ENCODE data around the gene DYNC1LI1. TPM values are rescaled to one million over a fixed set of nuclear protein-coding genes. Genes with fewer than 3 reads are reported as not detected.

DYNC1LI1 gene
- polyA plus RNA-seq, 1 donor from 2014 or later = 94.5 TPM

- Histone ChIP-seq H3K4me3 (ENCODE audit: low read length) (no peak overlapping the region), H3K9me3 (ENCODE audit: low read length) (no peaks in the 10 kb centered on the region), H3K27me3 (ENCODE audit: insufficient read depth, low read depth, low read length) (no peaks in the 10 kb centered on the region), H3K36me3 (ENCODE audit: insufficient read depth, low read length) (no peaks in the 10 kb centered on the region), H3K27ac (ENCODE audit: low read length) (no peak overlapping the region), H4K20me1 (ENCODE audit: insufficient read depth) (no peaks in the 10 kb centered on the region), H2AFZ (ENCODE audit: low read depth, low read length) (no peak overlapping the region), H3K9ac (ENCODE audit: low read length) (no peak overlapping the region), H3K9me2 (ENCODE audit: insufficient read depth, low read length) (no peaks in the 10 kb centered on the region), H3F3A (ENCODE audit: insufficient read depth, low read length, poor library complexity, severe bottlenecking) (no peaks in the 10 kb centered on the region), H3K4me2 (ENCODE audit: low read length) (no peak overlapping the region), H3K79me2 (replicated peaks; ENCODE audit: insufficient read depth, low read length) (no peaks in the 10 kb centered on the region)
- TF ChIP-seq TAF1 (IDR thresholded peaks at IDR 0.05; ENCODE audit: low read depth) = no peak
- no peak for TF ChIP-seq CTCF (IDR thresholded peaks at IDR 0.05; ENCODE audit: poor library complexity, severe bottlenecking)
- TF ChIP-seq SMC3 (conservative IDR thresholded peaks at IDR 0.05; ENCODE audit: poor library complexity) = no peak
- no peak for TF ChIP-seq POLR2AphosphoS5 (IDR thresholded peaks at IDR 0.05)
- TF ChIP-seq REST (IDR thresholded peaks at IDR 0.05; ENCODE audit: borderline replicate concordance) = no peak
- no peak for TF ChIP-seq EP300 (conservative IDR thresholded peaks at IDR 0.05; ENCODE audit: poor library complexity, severe bottlenecking)
- TF ChIP-seq RAD21 (conservative IDR thresholded peaks at IDR 0.05) = no peak
- TF ChIP-seq EZH2 (IDR thresholded peaks at IDR 0.05; ENCODE audit: borderline replicate concordance, insufficient read depth, low read length, poor library complexity, severe bottlenecking) = no peak
- no peak for TF ChIP-seq MXI1 (conservative IDR thresholded peaks at IDR 0.05; ENCODE audit: poor library complexity, severe bottlenecking)
Measured at GRCh38 chr3:32586356-32586755, 15.7 kb upstream of the DYNC1LI1 start.

- no peak overlapping the region for H3K4me2 ChIP-seq (ENCODE audit: low read length)
- no peak overlapping the region for H2AFZ ChIP-seq (ENCODE audit: low read depth, low read length)
- H3K27ac ChIP-seq (ENCODE audit: low read length) = no peak overlapping the region
- TF ChIP-seq RAD21 (conservative IDR thresholded peaks at IDR 0.05) = no peak
- no peak for TF ChIP-seq SMC3 (conservative IDR thresholded peaks at IDR 0.05; ENCODE audit: poor library complexity)
- TF ChIP-seq MXI1 (conservative IDR thresholded peaks at IDR 0.05; ENCODE audit: poor library complexity, severe bottlenecking) = no peak
- no peak for TF ChIP-seq EP300 (conservative IDR thresholded peaks at IDR 0.05; ENCODE audit: poor library complexity, severe bottlenecking)
- no peak for TF ChIP-seq REST (IDR thresholded peaks at IDR 0.05; ENCODE audit: borderline replicate concordance)
- TF ChIP-seq CTCF (IDR thresholded peaks at IDR 0.05; ENCODE audit: poor library complexity, severe bottlenecking) = no peak
- no peak for TF ChIP-seq TAF1 (IDR thresholded peaks at IDR 0.05; ENCODE audit: low read depth)
- TF ChIP-seq POLR2AphosphoS5 (IDR thresholded peaks at IDR 0.05) = no peak
- no peak for TF ChIP-seq EZH2 (IDR thresholded peaks at IDR 0.05; ENCODE audit: borderline replicate concordance, insufficient read depth, low read length, poor library complexity, severe bottlenecking)
- no peaks in the 10 kb centered on the region for H3F3A ChIP-seq (ENCODE audit: insufficient read depth, low read length, poor library complexity, severe bottlenecking)
- H4K20me1 ChIP-seq (ENCODE audit: insufficient read depth) = no peaks in the 10 kb centered on the region
- H3K79me2 ChIP-seq (replicated peaks; ENCODE audit: insufficient read depth, low read length) = no peaks in the 10 kb centered on the region
- H3K36me3 ChIP-seq (ENCODE audit: insufficient read depth, low read length) = no peaks in the 10 kb centered on the region
- no peaks in the 10 kb centered on the region for H3K9me3 ChIP-seq (ENCODE audit: low read length)
- H3K27me3 ChIP-seq (ENCODE audit: insufficient read depth, low read depth, low read length) = no peaks in the 10 kb centered on the region
- H3K4me3 ChIP-seq (ENCODE audit: low read length) = no peak overlapping the region
- H3K9me2 ChIP-seq (ENCODE audit: insufficient read depth, low read length) = no peaks in the 10 kb centered on the region
- H3K9ac ChIP-seq (ENCODE audit: low read length) = no peak overlapping the region
Measured at GRCh38 chr3:32584660-32585059, 14.0 kb upstream of the DYNC1LI1 start.

All from neural cell (in vitro differentiated cells).